ENCODE results near the gene FNDC1.

GRCh38 chr6:159313018-159313417 is 143.8 kb downstream of the FNDC1 start:
- TF ChIP-seq CTCF (IDR thresholded peaks at IDR 0.05) (no peak), POLR2A (IDR thresholded peaks at IDR 0.05) (no peak)

Data from thyroid gland (tissue), 4 donors.